Measurements from ENCODE around the gene PATJ.

- no peak for TF ChIP-seq CTCF (IDR thresholded peaks at IDR 0.05 in 8 of 11, conservative IDR thresholded peaks at IDR 0.05 in 3 of 11)
- no peak for TF ChIP-seq POLR2A (IDR thresholded peaks at IDR 0.05)
- TF ChIP-seq POLR2AphosphoS5 (IDR thresholded peaks at IDR 0.05) = no peak
These were observed 66.7 kb downstream of the PATJ start for GRCh38 chr1:61808968-61809367.
